HG02840 (cell line): ENCODE measurements around the gene C1QL3.

Experiments
- ATAC-seq: cut with Tn5 transposase; IDR thresholded peaks from one replicate; pipeline ENCODE4 v1.9.1; 2021; ENCODE audit warnings: mild to moderate bottlenecking, moderate library complexity, moderate number of reproducible peaks; ENCODE audit not compliant: unreplicated experiment, low FRiP score

The C1QL3 gene

GRCh38 chr10:16521311-16522016 lies at the start of gene C1QL3:
Gene C1QL3, minus strand, starts transcription at chr10:16521879. Its CDS starts 814 bp downstream, at chr10:16521065.
- ATAC-seq, result no peak

GRCh38 chr10:16570731-16571130 lies 49.1 kb upstream of the C1QL3 start:
- ATAC-seq, result peak; percentile 94

DNA sequence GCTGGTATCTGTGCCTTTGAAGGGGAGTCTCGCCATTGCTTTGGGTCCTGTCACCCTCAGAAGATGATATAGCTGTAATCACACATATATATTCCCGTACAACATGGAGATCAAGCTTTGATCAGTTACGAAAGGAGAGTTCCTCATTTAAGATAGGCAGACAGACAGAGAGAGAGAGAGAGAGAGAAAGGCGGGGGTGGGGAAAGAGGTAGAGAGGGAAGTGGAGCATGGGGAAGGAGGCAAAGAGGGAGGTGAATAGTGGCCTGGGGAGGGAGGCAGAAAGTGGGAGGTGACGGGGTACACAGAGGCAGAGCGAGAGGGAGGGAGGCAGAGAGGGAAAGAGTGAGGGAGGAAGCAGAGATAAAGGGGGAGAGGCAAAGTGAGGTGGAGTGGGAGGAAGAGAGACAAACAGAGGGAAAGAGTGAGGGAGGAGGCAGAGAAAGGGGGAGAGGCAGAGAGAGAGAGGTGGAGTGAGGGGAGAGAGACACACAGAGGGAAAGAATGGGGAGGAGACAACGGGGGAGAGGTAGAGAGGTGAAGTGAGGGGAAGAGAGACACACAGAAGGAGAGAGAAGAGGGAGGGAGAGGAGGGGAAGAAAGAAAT lies 44.6 kb upstream of the C1QL3 start:
- ATAC-seq, result no peak

GRCh38 chr10:16565604-16566003 lies 43.9 kb upstream of the C1QL3 start:
- no peak for ATAC-seq

GRCh38 chr10:16562891-16563290 lies 41.2 kb upstream of the C1QL3 start:
- ATAC-seq, result no peak

DNA sequence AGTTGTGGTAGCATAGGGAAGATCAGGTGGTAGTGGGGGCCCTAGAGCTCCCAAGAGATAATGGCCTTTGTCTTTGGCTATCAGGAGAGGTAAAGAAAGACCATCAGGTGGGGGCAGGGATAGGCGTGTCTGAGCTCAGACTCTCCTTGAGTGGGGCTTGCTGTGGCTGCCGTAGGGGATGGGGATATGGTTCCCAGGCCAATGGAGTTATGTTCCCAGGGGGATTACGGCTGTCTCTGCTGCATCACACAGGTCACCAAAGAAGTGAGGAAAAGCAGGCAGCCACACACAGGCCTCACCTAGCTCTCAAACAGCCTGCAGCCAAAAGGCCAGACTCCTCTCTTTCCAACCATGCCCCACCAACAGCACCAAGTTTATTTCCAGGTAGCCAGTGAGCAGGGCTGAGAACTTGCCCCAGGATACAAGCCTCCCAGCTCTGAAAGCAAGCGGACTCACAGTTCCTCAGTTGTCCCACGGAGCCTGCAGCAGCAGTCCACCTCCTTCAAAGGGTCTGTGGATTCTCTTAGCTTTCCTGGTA lies 37.6 kb upstream of the C1QL3 start:
- ATAC-seq, result no peak

DNA sequence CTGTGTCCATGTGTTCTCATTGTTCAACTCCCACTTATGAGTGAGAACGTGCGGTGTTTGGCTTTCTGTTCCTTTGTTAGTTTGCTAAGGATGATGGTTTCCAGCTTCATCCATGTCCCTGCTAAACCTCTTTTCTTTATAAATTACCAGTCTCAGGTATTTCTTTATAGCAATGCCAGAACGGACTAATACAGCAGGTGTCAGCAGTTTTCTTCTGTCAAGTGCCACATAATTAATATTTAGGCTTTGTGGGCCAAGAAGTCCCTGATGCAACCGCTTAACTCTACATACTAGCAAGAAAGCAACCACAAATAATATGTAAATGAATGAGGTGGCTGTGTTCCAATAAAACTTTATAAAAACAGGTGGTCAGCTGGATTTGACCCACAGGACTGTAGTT lies 26.3 kb upstream of the C1QL3 start:
- no peak for ATAC-seq

DNA sequence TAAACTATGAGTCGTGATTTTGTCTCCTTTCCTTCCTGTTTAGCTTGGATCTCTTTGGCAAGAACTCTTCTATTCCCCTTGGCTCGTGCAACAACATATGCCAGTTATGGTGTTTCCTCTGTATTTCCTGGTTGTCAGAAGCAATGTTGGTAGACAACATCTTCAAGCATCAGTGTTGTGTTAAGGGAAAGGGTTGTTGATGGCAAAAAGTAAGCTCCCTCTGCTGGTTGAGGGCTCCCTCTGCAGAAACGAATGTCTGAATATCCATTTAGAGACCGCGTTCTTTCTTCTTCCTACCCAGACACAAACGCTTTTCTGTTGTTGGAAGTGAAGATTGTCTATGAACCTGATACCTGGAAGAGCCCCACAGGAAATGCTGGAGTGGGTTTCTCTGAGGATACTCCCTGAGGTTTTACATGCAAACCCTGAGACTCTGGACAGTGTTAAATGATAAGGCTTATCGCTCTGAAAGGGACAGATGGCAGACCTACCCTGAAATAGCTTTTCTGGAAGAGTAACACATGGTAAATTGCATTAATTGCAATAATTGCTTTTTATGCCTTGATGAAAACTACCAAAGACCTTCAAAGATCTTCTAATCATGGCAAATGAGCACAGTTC lies 23.5 kb upstream of the C1QL3 start:
- no peak for ATAC-seq

GRCh38 chr10:16544591-16544990 lies 22.9 kb upstream of the C1QL3 start:
- ATAC-seq, result no peak

- ATAC-seq, result no peak
These were observed 22.4 kb upstream of the C1QL3 start for GRCh38 chr10:16544099-16544498.

DNA sequence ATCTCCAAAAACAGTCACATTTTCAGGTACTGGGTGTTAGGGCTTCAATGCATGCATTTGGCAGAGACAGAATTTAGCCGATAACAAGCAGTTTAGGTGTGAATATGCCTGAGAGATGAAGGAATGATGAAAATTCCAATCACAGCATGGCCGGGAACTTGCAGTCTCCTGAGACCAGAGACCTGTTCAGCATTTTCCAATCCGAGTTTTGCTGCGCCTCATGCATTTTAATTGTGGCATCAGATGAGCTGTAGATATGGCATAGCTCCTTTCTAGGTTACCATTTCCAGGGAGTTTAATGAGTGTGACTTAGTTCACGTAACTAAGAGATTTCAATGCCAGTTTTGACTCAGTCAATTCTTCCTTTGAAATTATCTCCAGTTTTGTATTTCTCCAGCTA lies 14.5 kb upstream of the C1QL3 start:
- ATAC-seq, result no peak

DNA sequence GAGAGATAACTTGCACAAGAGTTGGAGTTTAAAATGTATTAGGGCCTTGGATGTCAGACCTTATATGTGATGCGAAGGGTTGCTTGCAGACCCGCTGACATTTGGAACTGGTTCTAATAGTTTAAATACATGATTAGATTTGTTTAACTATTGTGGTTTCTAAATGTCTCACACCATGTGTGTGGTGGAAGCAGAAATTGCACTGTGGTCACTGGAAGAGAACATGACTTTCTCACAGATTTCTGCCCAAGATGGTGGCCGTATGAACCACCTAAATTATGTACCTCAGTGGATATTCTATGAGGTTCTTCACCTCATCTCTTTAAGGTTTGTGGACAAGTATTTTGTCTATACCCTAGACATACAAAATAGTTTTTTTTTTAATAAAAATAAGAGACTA lies 8.2 kb upstream of the C1QL3 start:
- ATAC-seq, result no peak

GRCh38 chr10:16527452-16527851 lies 5.8 kb upstream of the C1QL3 start:
- no peak for ATAC-seq

DNA sequence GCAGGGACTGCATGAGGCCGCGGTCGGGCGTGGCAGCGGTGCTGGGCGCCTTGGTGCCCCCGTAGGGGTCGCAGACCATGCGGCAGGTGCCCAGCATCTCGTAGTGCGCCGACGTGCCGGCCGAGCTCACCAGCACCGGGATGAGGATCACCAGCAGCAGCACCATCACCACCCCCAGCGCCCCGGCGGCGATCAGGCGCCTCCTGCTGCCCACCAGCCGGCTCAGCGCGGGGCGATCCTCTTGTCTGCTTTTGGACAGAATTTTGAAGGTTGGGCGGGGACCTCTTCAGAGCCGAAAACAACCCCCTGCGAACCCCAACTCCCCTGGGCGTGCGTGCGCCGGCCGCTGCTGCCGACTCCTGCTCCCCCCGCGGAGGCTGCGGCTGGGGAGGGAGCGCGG lies 779 bp downstream of the C1QL3 start:
- no peak for ATAC-seq

DNA sequence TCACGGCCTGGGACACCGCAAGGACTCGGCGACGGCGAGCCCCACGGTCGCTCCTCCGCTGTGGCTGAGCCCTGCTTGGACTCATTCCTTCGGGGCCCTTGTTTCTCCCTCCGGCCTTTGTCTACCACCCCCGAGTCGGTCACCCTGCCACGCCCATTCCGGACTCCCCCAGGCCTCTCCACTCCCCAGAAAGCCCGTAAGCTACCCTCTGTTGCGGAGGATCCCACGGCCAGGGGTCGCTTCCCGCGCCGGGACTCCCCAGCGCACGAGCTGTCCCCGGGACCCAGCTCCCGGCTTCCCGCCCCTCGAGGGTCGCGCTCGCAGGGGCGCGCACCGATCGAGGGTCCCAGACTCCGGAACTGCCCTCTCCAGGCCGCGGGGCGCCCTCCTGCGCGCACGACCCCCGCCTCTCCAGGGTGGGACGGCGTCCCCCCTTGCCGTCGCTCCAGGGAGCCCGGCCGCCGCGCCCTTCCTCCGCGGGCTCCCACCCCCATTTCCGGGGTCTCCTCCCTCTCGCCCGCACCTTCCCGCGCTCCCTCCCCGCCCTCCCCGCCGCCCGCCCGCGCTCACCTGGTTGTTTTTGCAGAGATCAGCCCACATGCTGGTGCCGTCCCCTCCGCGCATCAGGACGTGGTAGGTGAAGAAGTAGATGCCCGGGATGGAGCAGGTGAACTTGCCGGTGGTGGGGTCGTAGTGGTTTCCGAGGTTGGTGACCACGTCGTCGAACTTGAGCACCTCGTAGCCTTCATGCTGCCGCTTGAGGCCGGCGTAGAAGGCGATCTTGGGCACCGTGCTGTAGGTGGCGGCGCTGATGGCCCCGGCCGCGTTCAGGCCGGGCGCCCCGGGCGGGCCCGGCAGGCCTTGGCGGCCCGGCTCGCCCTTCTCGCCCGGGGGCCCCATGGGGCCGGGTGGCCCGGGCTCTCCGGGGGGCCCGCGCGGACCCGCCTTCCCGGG lies 1.5 kb downstream of the C1QL3 start:
- no peak for ATAC-seq

DNA sequence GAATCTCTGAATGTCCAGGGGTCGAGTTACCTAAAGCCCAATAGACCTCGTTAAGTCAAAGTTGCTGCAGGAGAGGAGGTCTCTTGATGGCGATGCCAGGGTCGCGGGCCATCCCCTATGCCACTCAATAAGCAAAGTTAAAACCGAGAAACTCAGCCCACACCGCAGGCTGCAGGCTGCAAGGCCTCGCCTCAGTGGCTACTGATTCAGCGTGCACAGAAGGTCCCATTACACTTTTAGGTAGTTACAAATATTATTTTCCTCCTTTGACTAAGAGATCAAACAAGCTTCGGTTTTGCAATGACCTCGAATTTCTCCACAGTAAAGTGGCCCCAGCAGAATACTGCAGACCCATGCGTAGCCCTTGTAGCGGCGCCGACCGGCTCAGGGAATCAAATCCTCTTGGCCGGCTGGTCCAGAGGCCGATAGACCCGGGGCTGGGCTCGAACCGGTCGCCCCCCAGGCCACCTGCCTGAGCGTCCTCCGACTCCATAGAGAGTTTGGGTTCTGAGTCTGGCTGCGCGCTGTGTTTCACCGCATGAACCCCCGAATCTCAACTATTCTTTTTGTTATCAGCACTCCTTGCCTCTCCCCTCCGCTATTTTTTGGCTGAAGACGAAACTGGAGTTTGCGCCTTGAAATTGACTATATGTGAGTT lies 2.3 kb downstream of the C1QL3 start:
- ATAC-seq, result no peak

GRCh38 chr10:16518822-16519221 lies 2.9 kb downstream of the C1QL3 start:
- no peak for ATAC-seq

GRCh38 chr10:16510843-16511242 lies 10.8 kb downstream of the C1QL3 start:
- ATAC-seq, result no peak

DNA sequence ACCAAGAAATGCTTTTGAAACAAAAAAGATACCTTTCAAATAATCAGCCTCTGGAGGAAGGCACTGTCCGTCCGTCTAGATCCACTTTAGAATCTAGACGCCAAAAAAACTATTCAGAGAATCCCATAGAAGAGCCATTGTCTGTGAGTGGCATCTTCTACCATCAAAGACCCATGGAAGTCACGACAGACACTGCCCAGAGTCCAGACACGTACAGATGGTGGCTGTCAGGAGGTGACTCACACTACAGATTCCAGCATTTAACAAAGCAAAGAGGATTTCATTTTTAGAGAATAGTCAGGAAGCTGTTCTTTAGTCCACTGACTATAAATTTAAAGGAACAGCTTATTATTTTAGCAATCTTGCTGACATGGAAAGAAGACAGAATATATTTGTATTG lies 11.7 kb downstream of the C1QL3 start:
- no peak for ATAC-seq

DNA sequence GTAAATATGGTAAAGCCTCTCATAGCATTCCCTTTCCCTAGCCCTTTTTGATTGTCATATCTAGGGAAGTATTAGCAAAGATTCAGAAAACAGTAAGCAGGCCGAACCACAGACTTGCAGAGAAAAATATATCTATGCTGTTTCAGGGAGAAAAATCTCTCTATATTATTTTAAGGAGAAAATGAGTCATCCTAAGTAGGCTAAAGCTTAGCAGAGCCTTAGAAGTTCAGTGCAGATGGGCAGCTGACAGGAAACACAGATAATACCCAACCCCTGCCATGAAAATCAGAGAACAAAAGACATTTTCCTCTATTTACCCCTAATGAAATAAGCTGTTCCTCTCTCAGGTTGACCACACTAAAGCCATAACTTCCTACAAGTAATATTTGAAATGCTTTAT lies 16.5 kb downstream of the C1QL3 start:
- no peak for ATAC-seq
